ENCODE data around the gene COBL. TPM values are rescaled to one million over a fixed set of nuclear protein-coding genes. Genes with fewer than 3 reads are reported as not detected.

The COBL gene
- total RNA-seq, 1 experiment from 2014 or later, result 52.3 TPM

DNA sequence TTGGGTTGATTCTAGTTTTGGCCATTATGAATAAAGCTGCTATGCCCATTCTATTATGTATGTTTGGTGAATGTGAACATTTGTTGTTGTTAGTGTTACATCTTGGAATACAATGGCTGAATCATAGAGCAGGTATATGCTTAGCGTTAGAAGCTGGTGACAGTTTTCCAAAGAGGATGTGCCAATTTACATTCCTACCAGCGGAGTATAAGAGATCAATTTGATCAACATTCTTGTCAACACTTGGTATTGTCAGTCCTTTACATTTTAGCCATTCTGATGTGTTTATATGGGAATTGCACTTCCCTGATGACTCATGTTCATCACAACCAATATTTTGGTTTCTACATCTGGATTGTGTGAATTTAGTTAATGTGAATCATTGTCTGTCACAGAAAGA, 37.8 kb upstream of the COBL start:
- no peaks in the 10 kb centered on the region for H3K9me3 ChIP-seq (ENCODE audit: control insufficient read depth, low read depth, low read length)
- no peak overlapping the region for H3K14ac ChIP-seq (ENCODE audit: insufficient read depth, low read length)
- no peak overlapping the region for H4K91ac ChIP-seq (ENCODE audit: insufficient read length, low read depth, low read length)
- H2BK5ac ChIP-seq (ENCODE audit: insufficient read length, low read length), result no peak overlapping the region
- Mint-ChIP-seq H3K36me3 (ENCODE audit: insufficient read depth in 1 of 3, low read depth in 3 of 3) (no peaks in the 10 kb centered on the region; a peak in 1 of 7 replicates), H3K4me1 (peaks cover 20 to 32% of the 10 kb centered on the region in 2 experiments), H3K27me3 (ENCODE audit: low read depth) (no peaks in the 10 kb centered on the region; the same call in 1 of the 2 replicates), H3K27ac (no peak overlapping the region), H3K4me3 (no peak overlapping the region), H3K9me3 (peaks cover 4% of the 10 kb centered on the region in 2 experiments; a peak in 2 of 5 replicates)
- no peak overlapping the region for H2BK120ac ChIP-seq (ENCODE audit: low read depth, low read length, poor library complexity, severe bottlenecking)
- H3K18ac ChIP-seq (ENCODE audit: insufficient read length, low read depth, low read length), result no peak overlapping the region
- H3K27ac ChIP-seq (ENCODE audit: insufficient read length, low read depth, low read length), result no peak overlapping the region
- DNase-seq, result no peak
- H3K4me1 ChIP-seq (ENCODE audit: insufficient read depth, low read length), result peaks cover 7% of the 10 kb centered on the region; the same call in 1 of the 2 replicates
- TF ChIP-seq, protein P1, sequence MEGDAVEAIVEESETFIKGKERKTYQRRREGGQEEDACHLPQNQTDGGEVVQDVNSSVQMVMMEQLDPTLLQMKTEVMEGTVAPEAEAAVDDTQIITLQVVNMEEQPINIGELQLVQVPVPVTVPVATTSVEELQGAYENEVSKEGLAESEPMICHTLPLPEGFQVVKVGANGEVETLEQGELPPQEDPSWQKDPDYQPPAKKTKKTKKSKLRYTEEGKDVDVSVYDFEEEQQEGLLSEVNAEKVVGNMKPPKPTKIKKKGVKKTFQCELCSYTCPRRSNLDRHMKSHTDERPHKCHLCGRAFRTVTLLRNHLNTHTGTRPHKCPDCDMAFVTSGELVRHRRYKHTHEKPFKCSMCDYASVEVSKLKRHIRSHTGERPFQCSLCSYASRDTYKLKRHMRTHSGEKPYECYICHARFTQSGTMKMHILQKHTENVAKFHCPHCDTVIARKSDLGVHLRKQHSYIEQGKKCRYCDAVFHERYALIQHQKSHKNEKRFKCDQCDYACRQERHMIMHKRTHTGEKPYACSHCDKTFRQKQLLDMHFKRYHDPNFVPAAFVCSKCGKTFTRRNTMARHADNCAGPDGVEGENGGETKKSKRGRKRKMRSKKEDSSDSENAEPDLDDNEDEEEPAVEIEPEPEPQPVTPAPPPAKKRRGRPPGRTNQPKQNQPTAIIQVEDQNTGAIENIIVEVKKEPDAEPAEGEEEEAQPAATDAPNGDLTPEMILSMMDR (conservative IDR thresholded peaks at IDR 0.05), result no peak
- H2BK12ac ChIP-seq (ENCODE audit: insufficient read length, low read depth, low read length), result no peak overlapping the region
- H4K20me1 ChIP-seq (ENCODE audit: control insufficient read depth, insufficient read depth, insufficient read length), result no peaks in the 10 kb centered on the region
- no peak overlapping the region for H2BK20ac ChIP-seq (ENCODE audit: low read depth, low read length, poor library complexity, severe bottlenecking)
- H2AK5ac ChIP-seq (ENCODE audit: insufficient read length, low read length), result no peak overlapping the region
- H2BK15ac ChIP-seq (ENCODE audit: low read depth, low read length), result no peak overlapping the region
- no peak overlapping the region for H3K23ac ChIP-seq (ENCODE audit: insufficient read length, low read depth, low read length)
- no peak overlapping the region for H3K56ac ChIP-seq (ENCODE audit: insufficient read length, low read depth, low read length)
- no peak overlapping the region for H4K8ac ChIP-seq (replicated peaks; ENCODE audit: insufficient read length, low read depth, low read length)
- H3K9ac ChIP-seq (ENCODE audit: extremely low read depth, insufficient read length, low read length), result no peak overlapping the region
- no peak overlapping the region for H3K4me2 ChIP-seq (ENCODE audit: insufficient read depth, insufficient read length, low read length)
- H4K5ac ChIP-seq (ENCODE audit: insufficient read length, low read depth, low read length), result no peak overlapping the region
- no peak overlapping the region for H2AFZ ChIP-seq (ENCODE audit: low read length)
- H3K79me1 ChIP-seq (ENCODE audit: insufficient read depth, low read depth, low read length, poor library complexity, severe bottlenecking), result no peaks in the 10 kb centered on the region
- H3T11ph ChIP-seq (ENCODE audit: low read length), result no peak overlapping the region
- H3K79me2 ChIP-seq (ENCODE audit: insufficient read depth, low read length), result no peaks in the 10 kb centered on the region
- no peaks in the 10 kb centered on the region for H3K23me2 ChIP-seq (ENCODE audit: insufficient read length, low read depth, low read length, poor library complexity, severe bottlenecking)
- H3K4ac ChIP-seq (ENCODE audit: low read depth, low read length), result no peak overlapping the region
- no CpG with 5 or more reads among the region's 2 CpGs for WGBS (ENCODE audit: extremely low coverage, insufficient read length, low lambda C conversion rate)
- no peaks in the 10 kb centered on the region for H3K27me3 ChIP-seq (ENCODE audit: insufficient read depth, low read length)

All from H9 (cell line).